Hematopoietic multipotent progenitor cell treated with erythropoietin and hydrocortisone succinate and interleukin-3 and kit ligand, for 6 days (in vitro differentiated cells): Measurements from ENCODE around the gene SBNO2.

ENCODE experiments used
- DNase-seq: peaks from one replicate; pipeline ENCODE4 v3.0.0-alpha.2; 2015

SBNO2 gene

GRCh38 chr19:1167687-1168571 is 6.1 kb downstream of the SBNO2 start:
- no peak for DNase-seq

- DNase-seq: no peak
Observed at GRCh38 chr19:1166872-1167573, 7.0 kb downstream of the SBNO2 start.

GRCh38 chr19:1164684-1165531 is 9.2 kb downstream of the SBNO2 start:
- DNase-seq: no peak

GRCh38 chr19:1163934-1164683 is 10.0 kb downstream of the SBNO2 start:
- DNase-seq: no peak

GRCh38 chr19:1163283-1163933 is 10.7 kb downstream of the SBNO2 start:
- no peak for DNase-seq

GRCh38 chr19:1162404-1163282 is 11.4 kb downstream of the SBNO2 start:
- no peak for DNase-seq

- no peak for DNase-seq
Observed at GRCh38 chr19:1161716-1162115, 12.4 kb downstream of the SBNO2 start.

- DNase-seq: no peak
Observed at GRCh38 chr19:1159864-1160595, 14.0 kb downstream of the SBNO2 start.

- no peak for DNase-seq
Observed at GRCh38 chr19:1158885-1159448, 15.1 kb downstream of the SBNO2 start.

- DNase-seq: no peak
Observed at GRCh38 chr19:1157931-1158884, 15.9 kb downstream of the SBNO2 start.

- no peak for DNase-seq
Observed at GRCh38 chr19:1156830-1157615, 17.0 kb downstream of the SBNO2 start.

- DNase-seq: no peak
Observed at GRCh38 chr19:1156305-1156801, 17.7 kb downstream of the SBNO2 start.

GRCh38 chr19:1155352-1156304 is 18.4 kb downstream of the SBNO2 start:
- no peak for DNase-seq

GRCh38 chr19:1154731-1155351 is 19.2 kb downstream of the SBNO2 start:
- DNase-seq: no peak

GRCh38 chr19:1153891-1154730 is 20.0 kb downstream of the SBNO2 start:
- no peak for DNase-seq
